NB4 (cell line): ENCODE results near the gene CDKAL1.

Experiments used
- DNase-seq: peaks from one replicate; pipeline ENCODE4 v3.0.0; 2010; ENCODE audit warnings: low read depth
- H3K4me3 ChIP-seq: one replicate; pipeline ENCODE4 v1.5.1; 2011; ENCODE audit warnings: mild to moderate bottlenecking, low read depth, low read length, moderate library complexity
- MYC ChIP-seq: IDR thresholded peaks from 2 replicates; pipeline ENCODE4 v1.6.1; 2011; ENCODE audit warnings: low read depth, low read length
- POLR2A ChIP-seq: IDR thresholded peaks from 2 replicates; pipeline ENCODE4 v1.6.1; 2011; ENCODE audit warnings: mild to moderate bottlenecking; ENCODE audit not compliant: insufficient read length; ENCODE audit errors: extremely low read depth
- TF ChIP-seq, protein P1 (sequence below): IDR thresholded peaks from one replicate; pipeline ENCODE4 v1.5.1; 2012; ENCODE audit warnings: low read depth, low read length
- TF ChIP-seq, protein P2 (sequence below): IDR thresholded peaks from 2 replicates; pipeline ENCODE4 v1.6.1; 2011; ENCODE audit warnings: low read depth, low read length

The CDKAL1 gene

DNA sequence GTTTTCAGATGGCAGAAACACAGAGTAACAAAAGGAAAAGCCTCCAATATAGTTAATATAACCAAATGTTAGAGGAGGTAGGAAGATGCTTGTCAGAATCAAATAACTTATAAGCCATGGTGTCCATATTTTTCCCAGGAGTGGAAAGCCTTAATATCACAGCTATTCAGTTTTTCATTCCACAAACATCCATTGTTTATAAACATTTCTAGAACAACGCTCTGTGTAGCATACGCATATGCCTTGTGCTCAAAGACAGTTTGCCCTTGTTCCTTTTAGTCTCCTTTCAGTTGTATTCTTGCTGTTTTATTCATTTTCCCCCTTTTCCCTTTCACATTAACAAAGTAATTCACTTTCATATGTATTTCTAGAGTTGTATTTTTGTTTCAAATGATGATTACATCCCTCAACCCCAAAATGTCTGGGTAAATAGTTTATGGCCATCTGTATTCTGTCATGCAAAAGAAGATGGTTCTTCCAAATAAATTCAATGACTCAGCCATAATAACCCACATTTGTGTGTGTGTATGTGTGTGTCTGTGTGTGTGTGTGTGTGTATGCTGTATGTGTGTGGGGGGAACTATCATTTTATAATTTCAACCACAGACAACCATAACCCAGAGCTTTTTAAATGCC is 603.6 kb downstream of the CDKAL1 start:
- no peak for DNase-seq
- TF ChIP-seq, protein P1, sequence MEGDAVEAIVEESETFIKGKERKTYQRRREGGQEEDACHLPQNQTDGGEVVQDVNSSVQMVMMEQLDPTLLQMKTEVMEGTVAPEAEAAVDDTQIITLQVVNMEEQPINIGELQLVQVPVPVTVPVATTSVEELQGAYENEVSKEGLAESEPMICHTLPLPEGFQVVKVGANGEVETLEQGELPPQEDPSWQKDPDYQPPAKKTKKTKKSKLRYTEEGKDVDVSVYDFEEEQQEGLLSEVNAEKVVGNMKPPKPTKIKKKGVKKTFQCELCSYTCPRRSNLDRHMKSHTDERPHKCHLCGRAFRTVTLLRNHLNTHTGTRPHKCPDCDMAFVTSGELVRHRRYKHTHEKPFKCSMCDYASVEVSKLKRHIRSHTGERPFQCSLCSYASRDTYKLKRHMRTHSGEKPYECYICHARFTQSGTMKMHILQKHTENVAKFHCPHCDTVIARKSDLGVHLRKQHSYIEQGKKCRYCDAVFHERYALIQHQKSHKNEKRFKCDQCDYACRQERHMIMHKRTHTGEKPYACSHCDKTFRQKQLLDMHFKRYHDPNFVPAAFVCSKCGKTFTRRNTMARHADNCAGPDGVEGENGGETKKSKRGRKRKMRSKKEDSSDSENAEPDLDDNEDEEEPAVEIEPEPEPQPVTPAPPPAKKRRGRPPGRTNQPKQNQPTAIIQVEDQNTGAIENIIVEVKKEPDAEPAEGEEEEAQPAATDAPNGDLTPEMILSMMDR: no peak
- no peak for TF ChIP-seq MYC
- TF ChIP-seq POLR2A: no peak
- TF ChIP-seq, protein P2, sequence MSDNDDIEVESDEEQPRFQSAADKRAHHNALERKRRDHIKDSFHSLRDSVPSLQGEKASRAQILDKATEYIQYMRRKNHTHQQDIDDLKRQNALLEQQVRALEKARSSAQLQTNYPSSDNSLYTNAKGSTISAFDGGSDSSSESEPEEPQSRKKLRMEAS: no peak
- H3K4me3 ChIP-seq: no peak overlapping the region

DNA sequence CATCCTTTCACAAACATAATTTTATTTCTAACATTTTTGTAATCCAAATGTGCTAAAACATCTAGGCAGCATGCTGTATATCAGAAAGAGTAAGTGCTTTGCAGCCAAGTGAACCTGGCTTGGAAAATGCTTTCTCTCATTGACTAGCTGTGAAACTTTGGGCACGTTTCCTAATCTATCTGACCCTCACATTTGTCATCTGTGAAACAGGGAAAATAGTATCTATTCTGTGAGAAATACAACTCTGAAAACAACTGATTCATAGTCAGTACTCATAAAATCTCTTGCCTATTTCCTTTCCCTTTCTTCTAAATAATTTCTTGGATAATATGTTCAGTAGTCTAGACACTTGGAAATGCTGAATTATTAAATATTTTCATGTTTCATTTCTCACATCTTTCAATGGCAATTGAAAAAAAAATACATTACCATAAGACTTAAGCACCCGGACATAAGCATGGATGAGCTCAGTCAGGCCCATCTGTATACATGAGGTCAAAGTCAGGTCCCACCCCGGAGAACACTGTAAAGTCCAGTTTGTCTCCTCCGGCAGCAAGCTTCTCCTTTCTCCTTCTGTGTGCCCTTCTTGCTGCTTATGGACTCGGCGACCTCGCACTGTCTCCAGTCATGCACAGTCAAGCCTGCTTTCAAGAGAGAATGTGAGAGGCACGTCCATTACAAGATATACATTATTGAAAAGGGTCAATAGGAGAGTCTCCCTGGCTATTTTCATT is 604.2 kb downstream of the CDKAL1 start:
- TF ChIP-seq, protein P2: no peak
- TF ChIP-seq MYC: no peak
- no peak for TF ChIP-seq POLR2A
- TF ChIP-seq, protein P1: no peak
- DNase-seq: no peak
- no peak overlapping the region for H3K4me3 ChIP-seq

DNA sequence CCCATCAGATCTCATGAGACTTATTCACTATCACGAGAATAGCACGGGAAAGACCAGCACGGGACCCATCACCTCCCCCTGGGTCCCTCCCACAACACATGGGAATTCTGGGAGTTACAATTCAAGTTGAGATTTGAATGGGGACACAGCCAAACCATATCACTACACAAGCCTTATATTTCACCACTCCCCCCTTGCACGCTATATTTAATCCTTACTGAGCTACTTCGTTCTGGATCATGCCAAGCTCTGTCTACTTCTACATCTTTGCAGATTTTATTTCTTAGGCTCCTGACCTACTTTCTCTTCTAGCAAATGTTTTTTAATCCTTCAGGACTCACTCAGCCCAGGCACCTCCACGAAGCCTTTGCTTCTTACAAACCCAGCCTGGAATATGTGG is 606.7 kb downstream of the CDKAL1 start:
- no peak overlapping the region for H3K4me3 ChIP-seq
- no peak for DNase-seq
- TF ChIP-seq POLR2A: no peak
- no peak for TF ChIP-seq MYC
- TF ChIP-seq, protein P1: no peak
- TF ChIP-seq, protein P2: no peak

DNA sequence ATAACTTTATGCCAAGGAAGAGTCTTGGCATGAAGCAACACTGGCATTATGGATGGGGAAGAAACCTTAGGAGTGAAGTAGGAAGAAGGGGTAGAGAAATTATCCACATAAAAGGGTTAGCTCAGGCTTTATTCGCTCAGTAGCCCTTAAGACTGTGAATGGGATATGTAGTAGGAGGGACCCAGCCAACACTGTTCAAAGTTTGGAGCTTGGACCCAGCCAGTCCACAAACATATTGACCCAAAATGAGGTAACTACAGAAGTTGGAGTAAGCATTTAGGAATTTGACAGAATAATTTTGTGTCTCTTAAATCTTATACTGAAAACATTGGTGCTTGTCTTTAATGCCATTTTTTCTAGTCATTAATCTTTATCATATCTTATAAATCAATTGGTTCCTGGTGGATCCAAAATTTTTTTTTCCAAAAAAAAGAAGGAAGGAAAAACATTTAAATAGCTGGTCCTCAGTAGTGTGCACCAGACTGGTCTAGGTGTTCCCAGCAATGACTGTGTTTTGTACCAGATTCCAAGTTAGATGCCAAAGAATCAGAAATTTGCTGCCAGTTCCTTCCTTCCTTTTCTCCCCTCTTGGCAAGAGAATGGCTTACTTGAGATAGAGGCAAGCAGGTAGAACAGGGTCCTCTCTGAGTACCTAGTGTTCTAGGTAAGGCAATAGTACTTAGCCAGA is 607.5 kb downstream of the CDKAL1 start:
- no peak overlapping the region for H3K4me3 ChIP-seq
- DNase-seq: no peak
- no peak for TF ChIP-seq POLR2A
- TF ChIP-seq, protein P1: no peak
- TF ChIP-seq MYC: no peak
- TF ChIP-seq, protein P2: no peak

DNA sequence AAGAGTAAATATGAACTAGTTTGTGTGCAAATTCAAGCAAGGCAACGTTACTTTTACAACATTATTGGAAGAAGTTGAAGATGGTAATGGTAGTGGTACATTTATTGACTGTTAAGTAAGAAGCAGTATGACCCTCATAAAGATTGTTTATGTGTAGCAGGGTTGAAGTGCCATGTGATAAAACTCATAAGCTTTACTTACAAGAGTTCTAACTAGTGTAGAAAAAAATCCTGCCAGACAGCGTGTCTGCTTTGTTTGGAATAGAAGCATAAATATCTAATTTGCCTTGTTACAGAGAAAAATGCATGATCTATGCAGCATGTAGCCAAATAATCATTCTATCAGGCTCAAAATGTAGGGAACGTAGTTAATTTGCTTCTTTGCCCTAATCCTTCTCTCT is 608.5 kb downstream of the CDKAL1 start:
- no peak overlapping the region for H3K4me3 ChIP-seq
- no peak for DNase-seq
- TF ChIP-seq, protein P2: no peak
- TF ChIP-seq POLR2A: no peak
- TF ChIP-seq, protein P1: no peak
- TF ChIP-seq MYC: no peak
